Liver (tissue), 9 donors: ENCODE measurements around the gene SPPL2C. TPM values are rescaled to one million over a fixed set of nuclear protein-coding genes. Genes with fewer than 3 reads are reported as not detected.

Source experiments
- DNase-seq: peaks from one replicate; pipeline ENCODE4 v3.0.0-alpha.2; 2017; ENCODE audit warnings: low spot score
- H3K27ac ChIP-seq, 2 donors: one replicate each; pipeline ENCODE4 v1.7.0; 2013; ENCODE audit warnings: inconsistent platforms in 2 of 2, low read length in 2 of 2, control low read depth in 1 of 2, low read depth in 1 of 2, mild to moderate bottlenecking in 1 of 2
- H3K27me3 ChIP-seq, 4 donors: one replicate each; pipeline versions ENCODE4 v1.6.1 to v1.7.0; 2013; ENCODE audit warnings: low read length in 3 of 4, inconsistent platforms in 1 of 4, mild to moderate bottlenecking in 1 of 4, moderate library complexity in 1 of 4; ENCODE audit not compliant: control insufficient read depth in 4 of 4, insufficient read depth in 4 of 4
- H3K36me3 ChIP-seq, 4 donors: one replicate each; pipeline versions ENCODE4 v1.6.1 to v1.7.0; 2013; ENCODE audit warnings: low read length in 3 of 4, mild to moderate bottlenecking in 3 of 4, low read depth in 1 of 4, moderate library complexity in 1 of 4; ENCODE audit not compliant: control insufficient read depth in 4 of 4, insufficient read depth in 3 of 4
- H3K4me1 ChIP-seq, 4 donors: one replicate each; pipeline versions ENCODE4 v1.6.1 to v1.7.0; 2013; ENCODE audit warnings: low read length in 3 of 4, mild to moderate bottlenecking in 3 of 4, moderate library complexity in 1 of 4; ENCODE audit not compliant: control insufficient read depth in 4 of 4, insufficient read depth in 4 of 4
- H3K4me3 ChIP-seq, 3 donors: one replicate each; pipeline versions ENCODE4 v1.6.1 to v1.7.0; 2013; ENCODE audit warnings: low read length in 3 of 3, control low read depth in 1 of 3, low read depth in 1 of 3, mild to moderate bottlenecking in 1 of 3
- H3K9ac ChIP-seq, 2 donors: one replicate each; pipeline ENCODE4 v1.7.0; 2013; ENCODE audit warnings: low read length in 2 of 2, mild to moderate bottlenecking in 2 of 2, moderate library complexity in 2 of 2, control low read depth in 1 of 2, low read depth in 1 of 2
- H3K9me3 ChIP-seq, 4 donors: one replicate each; pipeline versions ENCODE4 v1.6.1 to v1.7.0; 2013; ENCODE audit warnings: low read length in 3 of 4; ENCODE audit not compliant: control insufficient read depth in 4 of 4
- ATF3 ChIP-seq: IDR thresholded peaks from 2 replicates; pipeline ENCODE4 v1.6.1; 2016; ENCODE audit warnings: antibody characterized with exemption
- CTCF ChIP-seq: fragments of 150-350 bp; IDR thresholded peaks from 2 replicates; pipeline ENCODE4 v1.5.1; 2017; ENCODE audit warnings: improper control_type of control experiment, low read depth, low read length; ENCODE audit not compliant: missing input control
- EGR1 ChIP-seq, 2 donors: IDR thresholded peaks; 2 replicates each; pipeline ENCODE4 v1.6.1; 2016 to 2018; ENCODE audit warnings: antibody characterized with exemption in 2 of 2, low read depth in 2 of 2
- FOXA1 ChIP-seq: IDR thresholded peaks from 2 replicates; pipeline ENCODE4 v1.6.1; 2016; ENCODE audit warnings: antibody characterized with exemption
- FOXA2 ChIP-seq: IDR thresholded peaks from 2 replicates; pipeline ENCODE4 v1.6.1; 2016; ENCODE audit warnings: antibody characterized with exemption
- GABPA ChIP-seq, 2 donors: IDR thresholded peaks in 1 of 2; conservative IDR thresholded peaks in 1 of 2; 2 replicates each; pipeline ENCODE4 v1.6.1; 2016; ENCODE audit warnings: antibody characterized with exemption in 2 of 2, mild to moderate bottlenecking in 1 of 2, moderate library complexity in 1 of 2
- HNF4A ChIP-seq, 2 donors: conservative IDR thresholded peaks; 2 replicates each; pipeline ENCODE4 v1.6.1; 2016; ENCODE audit warnings: antibody characterized with exemption in 2 of 2, mild to moderate bottlenecking in 2 of 2
- HNF4G ChIP-seq: IDR thresholded peaks from 2 replicates; pipeline ENCODE4 v1.6.1; 2016; ENCODE audit warnings: antibody characterized with exemption
- JUND ChIP-seq, 2 donors: IDR thresholded peaks; 2 replicates each; pipeline ENCODE4 v1.6.1; 2016; ENCODE audit warnings: antibody characterized with exemption in 2 of 2
- MAX ChIP-seq: IDR thresholded peaks from 2 replicates; pipeline ENCODE4 v1.6.1; 2016; ENCODE audit warnings: antibody characterized with exemption
- NR2F2 ChIP-seq: IDR thresholded peaks from 2 replicates; pipeline ENCODE4 v1.6.1; 2016; ENCODE audit warnings: antibody characterized with exemption
- RAD21 ChIP-seq, 2 donors: IDR thresholded peaks; 2 replicates each; pipeline ENCODE4 v1.6.1; 2016; ENCODE audit warnings: antibody characterized with exemption in 2 of 2, mild to moderate bottlenecking in 2 of 2
- REST ChIP-seq: IDR thresholded peaks from 2 replicates; pipeline ENCODE4 v1.6.1; 2016; ENCODE audit warnings: antibody characterized with exemption, mild to moderate bottlenecking
- RXRA ChIP-seq, 2 donors: IDR thresholded peaks; 2 replicates each; pipeline ENCODE4 v1.6.1; 2017 to 2018; ENCODE audit warnings: antibody characterized with exemption in 2 of 2, mild to moderate bottlenecking in 1 of 2
- SP1 ChIP-seq: IDR thresholded peaks from 2 replicates; pipeline ENCODE4 v1.6.1; 2018; ENCODE audit warnings: antibody characterized with exemption, mild to moderate bottlenecking
- TAF1 ChIP-seq: conservative IDR thresholded peaks from 2 replicates; pipeline ENCODE4 v1.6.1; 2016; ENCODE audit warnings: antibody characterized with exemption, mild to moderate bottlenecking
- YY1 ChIP-seq: IDR thresholded peaks from 2 replicates; pipeline ENCODE4 v1.6.1; 2016; ENCODE audit warnings: antibody characterized with exemption, mild to moderate bottlenecking
- ZBTB33 ChIP-seq: IDR thresholded peaks from 2 replicates; pipeline ENCODE4 v1.6.1; 2016; ENCODE audit warnings: antibody characterized with exemption
- WGBS: extraction: QIAGEN DNeasy Blood & Tissue Kit; methylation state at CpG from one replicate; pipeline ENCODE4 v1.1.7; 2013; 5-methylcytosine and 5-hydroxymethylcytosine counted together
- polyA plus RNA-seq, 2 donors: library from polyadenylated mRNA; stranded (reverse) in 1 of 2; unstranded in 1 of 2; fragments of 200-250 nt in 1 of 2; fragments of >200 nt in 1 of 2; fragmentation: Nextera tagmentation in 1 of 2; extraction: Ambion mirVana in 1 of 2; gene quantifications; one replicate each; pipeline versions ENCODE4 v1.2.1 to v1.2.3, GENCODE V29; 2013 to 2015
- total RNA-seq, 2 donors: library from RNA; depleted of rRNA; stranded (reverse); fragments of >200 nt; gene quantifications; one replicate each; pipeline ENCODE4 v1.2.3, GENCODE V29; 2014
- donor health status: healthy.
- donor health status: healthy.
- donor health status: healthy.
- donor health status: healthy.
- donor health status: healthy.

The SPPL2C gene
- total and polyA plus RNA-seq, 4 donors: not detected

GRCh38 chr17:45845376-45846185 is 900 bp downstream of the SPPL2C start:
- TF ChIP-seq FOXA2 (no peak), TAF1 (no peak), JUND (IDR thresholded peaks at IDR 0.05) (no peak), HNF4A (conservative IDR thresholded peaks at IDR 0.05) (no peak), SP1 (no peak), HNF4G (no peak), YY1 (no peak), REST (no peak), ATF3 (no peak)
- Histone ChIP-seq H3K9me3 (no peaks in the 10 kb centered on the region), H3K27me3 (no peaks in the 10 kb centered on the region), H3K4me1 (no peaks in the 10 kb centered on the region), H3K4me3 (no peak overlapping the region), H3K36me3 (no peaks in the 10 kb centered on the region), H3K9ac (no peak overlapping the region), H3K27ac (no peak overlapping the region)
- WGBS: 89% methylated on average over 35 of the region's 35 CpGs
- DNase-seq: no peak

GRCh38 chr17:45846223-45846622 is 1.5 kb downstream of the SPPL2C start:
- Histone ChIP-seq H3K9me3 (no peaks in the 10 kb centered on the region), H3K36me3 (no peaks in the 10 kb centered on the region), H3K4me3 (no peak overlapping the region), H3K4me1 (no peaks in the 10 kb centered on the region), H3K27me3 (no peaks in the 10 kb centered on the region), H3K9ac (no peak overlapping the region), H3K27ac (no peak overlapping the region)
- DNase-seq: no peak
- no peak for TF ChIP-seq TAF1
- no peak for TF ChIP-seq JUND (IDR thresholded peaks at IDR 0.05)
- no peak for TF ChIP-seq GABPA (IDR thresholded peaks at IDR 0.05 in 1 of 2, conservative IDR thresholded peaks at IDR 0.05 in 1 of 2)
- TF ChIP-seq FOXA1: no peak
- no peak for TF ChIP-seq ZBTB33
- TF ChIP-seq YY1: no peak
- no peak for TF ChIP-seq RXRA (IDR thresholded peaks at IDR 0.05)
- TF ChIP-seq NR2F2: no peak
- no peak for TF ChIP-seq EGR1 (IDR thresholded peaks at IDR 0.05; ENCODE audit: low read depth in 2 of 2)
- no peak for TF ChIP-seq HNF4A (conservative IDR thresholded peaks at IDR 0.05)
- no peak for TF ChIP-seq RAD21 (IDR thresholded peaks at IDR 0.05)
- TF ChIP-seq ATF3: no peak
- TF ChIP-seq HNF4G: no peak
- no peak for TF ChIP-seq CTCF
- TF ChIP-seq REST: no peak
- no peak for TF ChIP-seq FOXA2
- TF ChIP-seq SP1: no peak
- TF ChIP-seq MAX: no peak
- WGBS: 88% methylated on average over 10 of the region's 10 CpGs
